ENCODE results near the gene RMND5A.
"Not testable (repeated sequence)": the region's sequence is repeated elsewhere in the genome, so short reads cannot be mapped to it uniquely, and the experiment has no call there.

The RMND5A gene

GRCh38 chr2:86739889-86740288, 19.8 kb downstream of the RMND5A start:
- Mint-ChIP-seq H3K36me3 (ENCODE audit: low read depth) (peaks cover 17% of the 10 kb centered on the region), H3K4me1 (ENCODE audit: low read depth) (peaks cover 15% of the 10 kb centered on the region)
- DNase-seq, H3K9me3 Mint-ChIP-seq, H3K27ac Mint-ChIP-seq, H3K27me3 Mint-ChIP-seq, H3K4me3 Mint-ChIP-seq: not testable (repeated sequence)

- not testable (repeated sequence) for DNase-seq, H3K4me3 Mint-ChIP-seq, H3K27me3 Mint-ChIP-seq, H3K9me3 Mint-ChIP-seq
- Mint-ChIP-seq H3K36me3 (ENCODE audit: low read depth) (peaks cover 33% of the 10 kb centered on the region), H3K4me1 (ENCODE audit: low read depth) (peaks cover 30% of the 10 kb centered on the region), H3K27ac (peak overlapping the region; percentile 61)
Observed at GRCh38 chr2:86741889-86742498, 21.9 kb downstream of the RMND5A start.

- Mint-ChIP-seq H3K36me3 (ENCODE audit: low read depth) (peaks cover 50% of the 10 kb centered on the region), H3K4me3 (no peak overlapping the region), H3K9me3 (no peaks in the 10 kb centered on the region), H3K27ac (no peak overlapping the region), H3K4me1 (ENCODE audit: low read depth) (peaks cover 46% of the 10 kb centered on the region), H3K27me3 (no peaks in the 10 kb centered on the region)
- DNase-seq = no peak
Observed at GRCh38 chr2:86744152-86744551, 24.1 kb downstream of the RMND5A start.

GRCh38 chr2:86746939-86747338, 26.8 kb downstream of the RMND5A start:
- Mint-ChIP-seq H3K27me3 (no peaks in the 10 kb centered on the region), H3K9me3 (peaks cover 11% of the 10 kb centered on the region), H3K36me3 (ENCODE audit: low read depth) (peaks cover 78% of the 10 kb centered on the region), H3K27ac (peak overlapping the region; percentile 56), H3K4me1 (ENCODE audit: low read depth) (peaks cover 57% of the 10 kb centered on the region), H3K4me3 (no peak overlapping the region)
- no peak for DNase-seq

GRCh38 chr2:86747711-86748639, 27.9 kb downstream of the RMND5A start:
- H3K27me3 Mint-ChIP-seq = no peaks in the 10 kb centered on the region
- H3K4me3 Mint-ChIP-seq = no peak overlapping the region

GRCh38 chr2:86750240-86750839, 30.2 kb downstream of the RMND5A start:
- H3K9me3 Mint-ChIP-seq = peaks cover 11% of the 10 kb centered on the region
- peaks cover 91% of the 10 kb centered on the region for H3K36me3 Mint-ChIP-seq (ENCODE audit: low read depth)
- H3K4me1 Mint-ChIP-seq (ENCODE audit: low read depth) = peaks cover 41% of the 10 kb centered on the region
- H3K27me3 Mint-ChIP-seq = no peaks in the 10 kb centered on the region
- no peak overlapping the region for H3K27ac Mint-ChIP-seq
- no peak overlapping the region for H3K4me3 Mint-ChIP-seq
- DNase-seq = no peak

More at GRCh38 chr2:86747711-86748639, 27.9 kb downstream of the RMND5A start:
- H3K4me1 Mint-ChIP-seq (ENCODE audit: low read depth) = peaks cover 54% of the 10 kb centered on the region
- H3K9me3 Mint-ChIP-seq = peaks cover 11% of the 10 kb centered on the region
- peaks cover 84% of the 10 kb centered on the region for H3K36me3 Mint-ChIP-seq (ENCODE audit: low read depth)
- peak overlapping the region; percentile 69 for H3K27ac Mint-ChIP-seq
- DNase-seq = no peak

- no peak for DNase-seq
- Mint-ChIP-seq H3K4me1 (ENCODE audit: low read depth) (peaks cover 28% of the 10 kb centered on the region), H3K36me3 (ENCODE audit: low read depth) (peaks cover 92% of the 10 kb centered on the region), H3K27ac (no peak overlapping the region), H3K27me3 (no peaks in the 10 kb centered on the region), H3K9me3 (peaks cover 11% of the 10 kb centered on the region), H3K4me3 (no peak overlapping the region)
Observed at GRCh38 chr2:86751778-86752177, 31.7 kb downstream of the RMND5A start.

- no peaks in the 10 kb centered on the region for H3K27me3 Mint-ChIP-seq
- peaks cover 26% of the 10 kb centered on the region for H3K4me1 Mint-ChIP-seq (ENCODE audit: low read depth)
- peaks cover 92% of the 10 kb centered on the region for H3K36me3 Mint-ChIP-seq (ENCODE audit: low read depth)
- peaks cover 11% of the 10 kb centered on the region for H3K9me3 Mint-ChIP-seq
- H3K4me3 Mint-ChIP-seq = no peak overlapping the region
- DNase-seq = no peak
- no peak overlapping the region for H3K27ac Mint-ChIP-seq
Observed at GRCh38 chr2:86752934-86753333, 32.8 kb downstream of the RMND5A start.

GRCh38 chr2:86753606-86754005, 33.5 kb downstream of the RMND5A start:
- H3K36me3 Mint-ChIP-seq (ENCODE audit: low read depth) = peaks cover 89% of the 10 kb centered on the region
- H3K9me3 Mint-ChIP-seq = peaks cover 11% of the 10 kb centered on the region
- H3K27ac Mint-ChIP-seq = no peak overlapping the region
- peaks cover 24% of the 10 kb centered on the region for H3K4me1 Mint-ChIP-seq (ENCODE audit: low read depth)
- H3K4me3 Mint-ChIP-seq = no peak overlapping the region
- no peaks in the 10 kb centered on the region for H3K27me3 Mint-ChIP-seq
- DNase-seq = no peak

GRCh38 chr2:86758405-86758804, 38.3 kb downstream of the RMND5A start:
- no peak for DNase-seq
- Mint-ChIP-seq H3K27ac (no peak overlapping the region), H3K4me3 (no peak overlapping the region), H3K27me3 (no peaks in the 10 kb centered on the region), H3K9me3 (no peaks in the 10 kb centered on the region), H3K4me1 (ENCODE audit: low read depth) (peaks cover 36% of the 10 kb centered on the region), H3K36me3 (ENCODE audit: low read depth) (peaks cover 64% of the 10 kb centered on the region)

GRCh38 chr2:86760371-86760770, 40.3 kb downstream of the RMND5A start:
- H3K27me3 Mint-ChIP-seq = no peaks in the 10 kb centered on the region
- DNase-seq = no peak
- peaks cover 52% of the 10 kb centered on the region for H3K36me3 Mint-ChIP-seq (ENCODE audit: low read depth)
- peaks cover 46% of the 10 kb centered on the region for H3K4me1 Mint-ChIP-seq (ENCODE audit: low read depth)
- no peak overlapping the region for H3K4me3 Mint-ChIP-seq
- H3K9me3 Mint-ChIP-seq = no peaks in the 10 kb centered on the region
- H3K27ac Mint-ChIP-seq = peak overlapping the region; percentile 13

GRCh38 chr2:86764661-86765309, 44.7 kb downstream of the RMND5A start:
- no peaks in the 10 kb centered on the region for H3K9me3 Mint-ChIP-seq
- H3K36me3 Mint-ChIP-seq (ENCODE audit: low read depth) = peaks cover 61% of the 10 kb centered on the region
- H3K4me1 Mint-ChIP-seq (ENCODE audit: low read depth) = peaks cover 28% of the 10 kb centered on the region
- no peak for DNase-seq
- H3K27me3 Mint-ChIP-seq = no peaks in the 10 kb centered on the region
- peak overlapping the region; percentile 55 for H3K27ac Mint-ChIP-seq
- no peak overlapping the region for H3K4me3 Mint-ChIP-seq

GRCh38 chr2:86765310-86765695, 45.2 kb downstream of the RMND5A start:
- Mint-ChIP-seq H3K36me3 (ENCODE audit: low read depth) (peaks cover 62% of the 10 kb centered on the region), H3K27me3 (no peaks in the 10 kb centered on the region), H3K9me3 (no peaks in the 10 kb centered on the region), H3K27ac (no peak overlapping the region), H3K4me3 (no peak overlapping the region), H3K4me1 (ENCODE audit: low read depth) (peaks cover 23% of the 10 kb centered on the region)
- no peak for DNase-seq

GRCh38 chr2:86768189-86768949, 48.3 kb downstream of the RMND5A start:
- peaks cover 10% of the 10 kb centered on the region for H3K4me1 Mint-ChIP-seq (ENCODE audit: low read depth)
- peaks cover 84% of the 10 kb centered on the region for H3K36me3 Mint-ChIP-seq (ENCODE audit: low read depth)
- no peaks in the 10 kb centered on the region for H3K9me3 Mint-ChIP-seq
- no peaks in the 10 kb centered on the region for H3K27me3 Mint-ChIP-seq
- H3K27ac Mint-ChIP-seq = no peak overlapping the region
- no peak overlapping the region for H3K4me3 Mint-ChIP-seq
- DNase-seq = no peak

All from activated T-cell treated with anti-CD3 and anti-CD28 coated beads, Interleukin-2, amount 50 U/mL, for 24 hours (primary cell).